Measurements from ENCODE around the gene PRKAG3.

- TF ChIP-seq CTCF (IDR thresholded peaks at IDR 0.05) (no peak), POLR2AphosphoS5 (IDR thresholded peaks at IDR 0.05) (no peak)
These were observed 1.5 kb upstream of the PRKAG3 start for GRCh38 chr2:218833023-218833609.
